SH-SY5Y (cell line): ENCODE data around the gene CUEDC1.

ENCODE experiments used
- GATA2 ChIP-seq: IDR thresholded peaks from 2 replicates; pipeline ENCODE4 v1.6.1; 2011; ENCODE audit warnings: mild to moderate bottlenecking, low read depth, low read length
- GATA3 ChIP-seq: IDR thresholded peaks from 2 replicates; pipeline ENCODE4 v1.6.1; 2011; ENCODE audit warnings: low read depth, mild to moderate bottlenecking, low read length, moderate library complexity

DNA sequence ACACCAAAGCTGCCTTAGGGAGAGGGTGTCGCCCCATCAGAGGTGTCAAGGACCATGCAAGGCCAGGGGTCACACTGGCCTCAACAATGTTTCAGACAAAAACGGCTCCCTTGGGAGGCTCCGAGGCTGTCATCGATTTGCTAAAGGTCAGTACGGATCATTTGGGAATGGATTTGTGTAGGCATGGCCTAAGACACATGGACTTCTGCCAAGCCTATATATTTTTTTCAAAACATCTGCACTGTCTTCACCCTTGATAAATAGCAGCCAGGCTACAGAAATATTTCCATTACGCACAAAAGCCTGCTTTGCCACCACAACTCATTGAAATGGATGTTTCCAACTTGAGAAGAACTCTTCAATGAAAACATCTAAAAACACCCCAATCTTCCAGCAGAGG, 10.3 kb downstream of the CUEDC1 start:
- no peak for TF ChIP-seq GATA2
- TF ChIP-seq GATA3: no peak
